Measurements from ENCODE around the gene GRHL1. TPM values are rescaled to one million over a fixed set of nuclear protein-coding genes. Genes with fewer than 3 reads are reported as not detected.

GRHL1 gene
- total and polyA plus RNA-seq, 9 of the 15 experiments (the other 6 are each of a cell fraction or from before 2014, with no cell fraction given): 1.7 to 6.1 (median 4.7) TPM

DNA sequence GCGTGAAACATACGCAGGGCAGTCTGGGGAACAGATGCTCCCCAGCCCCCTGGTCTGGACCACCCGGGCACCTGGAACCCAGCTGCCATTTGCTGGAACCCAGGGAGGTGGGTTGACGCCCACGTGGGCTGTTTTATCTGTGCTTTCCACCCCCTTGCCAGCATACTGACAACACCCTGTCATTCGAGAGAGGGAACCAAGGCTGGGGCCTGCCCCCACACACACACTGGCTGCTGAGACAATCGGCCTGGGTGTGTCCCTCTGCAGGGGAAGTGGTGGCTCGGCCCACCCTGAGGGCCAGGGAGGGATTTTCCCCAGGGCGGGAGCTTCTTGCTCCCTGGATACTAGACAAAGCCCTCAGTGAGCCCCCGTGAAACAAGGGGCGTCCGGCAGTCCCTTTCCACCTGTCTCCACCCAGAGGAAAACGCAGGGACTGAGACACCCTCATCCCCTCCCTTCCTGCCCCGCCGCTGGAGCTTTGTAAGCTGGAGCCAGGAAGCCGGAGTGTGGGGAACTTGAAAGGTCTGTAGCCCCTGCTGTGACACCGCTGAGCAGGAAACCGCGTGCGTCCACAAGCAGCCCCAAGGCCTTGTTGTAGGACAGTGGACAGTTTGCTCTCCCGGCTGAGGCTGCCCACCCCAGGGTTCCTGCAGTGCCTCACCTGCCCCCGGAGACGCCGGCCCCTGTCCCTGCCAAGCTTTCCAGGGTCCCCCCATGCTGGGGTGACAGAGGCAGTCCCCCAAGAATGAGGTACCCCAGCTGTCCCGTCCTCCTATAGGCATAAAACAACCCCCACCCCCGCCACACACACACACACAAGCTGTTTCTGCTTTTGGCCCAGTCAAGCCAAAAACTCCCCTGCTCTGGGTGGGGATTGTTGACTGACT is 77.7 kb downstream of the GRHL1 start (continued):
- TF ChIP-seq ZNF408 (CRISPR knock-in tag; IDR thresholded peaks at IDR 0.05; ENCODE audit: low read depth) (no peak), MCM3 (IDR thresholded peaks at IDR 0.05) (no peak), MYC (IDR thresholded peaks at IDR 0.05; ENCODE audit: low read depth, low read length) (peak; percentile 45; the same call in 1 of the 2 replicates), MYC (CRISPR knock-in tag; IDR thresholded peaks at IDR 0.05; ENCODE audit: borderline replicate concordance, low read depth) (no peak), SREBF2 (CRISPR knock-in tag; IDR thresholded peaks at IDR 0.05) (no peak), DMBX1 (CRISPR knock-in tag; IDR thresholded peaks at IDR 0.05; ENCODE audit: borderline replicate concordance) (no peak; the same call in 1 of the 2 replicates), CHD1 (IDR thresholded peaks at IDR 0.05; ENCODE audit: low read length) (no peak), SMARCB1 (IDR thresholded peaks at IDR 0.05; ENCODE audit: insufficient read length, low read depth) (no peak), ZNF445 (CRISPR knock-in tag; IDR thresholded peaks at IDR 0.05; ENCODE audit: low read depth) (no peak), FOXA3 (CRISPR knock-in tag; conservative IDR thresholded peaks at IDR 0.05 in 1 of 2, IDR thresholded peaks at IDR 0.05 in 1 of 2) (no peak), LEF1 (IDR thresholded peaks at IDR 0.05) (no peak; the same call in 1 of the 2 replicates), MYNN (IDR thresholded peaks at IDR 0.05) (peak; percentile 88), MYNN (CRISPR knock-in tag; IDR thresholded peaks at IDR 0.05) (no peak), HMGN3 (IDR thresholded peaks at IDR 0.05; ENCODE audit: borderline replicate concordance, extremely low read depth, insufficient read length, low read depth, low read length) (no peak), TBP (optimal IDR thresholded peaks at IDR 0.05; ENCODE audit: low read depth, low read length) (peak; percentile 84), POLR2A (conservative IDR thresholded peaks at IDR 0.05) (peak; percentile 86), ZNF143 (CRISPR knock-in tag; IDR thresholded peaks at IDR 0.05) (no peak), BCOR (IDR thresholded peaks at IDR 0.05) (no peak), TBL1XR1 (IDR thresholded peaks at IDR 0.05; ENCODE audit: low read length in 2 of 2) (peak in 1 of 2 experiments; percentile 36; a peak in 1 of 4 replicates)
- TF ChIP-seq, protein P1, sequence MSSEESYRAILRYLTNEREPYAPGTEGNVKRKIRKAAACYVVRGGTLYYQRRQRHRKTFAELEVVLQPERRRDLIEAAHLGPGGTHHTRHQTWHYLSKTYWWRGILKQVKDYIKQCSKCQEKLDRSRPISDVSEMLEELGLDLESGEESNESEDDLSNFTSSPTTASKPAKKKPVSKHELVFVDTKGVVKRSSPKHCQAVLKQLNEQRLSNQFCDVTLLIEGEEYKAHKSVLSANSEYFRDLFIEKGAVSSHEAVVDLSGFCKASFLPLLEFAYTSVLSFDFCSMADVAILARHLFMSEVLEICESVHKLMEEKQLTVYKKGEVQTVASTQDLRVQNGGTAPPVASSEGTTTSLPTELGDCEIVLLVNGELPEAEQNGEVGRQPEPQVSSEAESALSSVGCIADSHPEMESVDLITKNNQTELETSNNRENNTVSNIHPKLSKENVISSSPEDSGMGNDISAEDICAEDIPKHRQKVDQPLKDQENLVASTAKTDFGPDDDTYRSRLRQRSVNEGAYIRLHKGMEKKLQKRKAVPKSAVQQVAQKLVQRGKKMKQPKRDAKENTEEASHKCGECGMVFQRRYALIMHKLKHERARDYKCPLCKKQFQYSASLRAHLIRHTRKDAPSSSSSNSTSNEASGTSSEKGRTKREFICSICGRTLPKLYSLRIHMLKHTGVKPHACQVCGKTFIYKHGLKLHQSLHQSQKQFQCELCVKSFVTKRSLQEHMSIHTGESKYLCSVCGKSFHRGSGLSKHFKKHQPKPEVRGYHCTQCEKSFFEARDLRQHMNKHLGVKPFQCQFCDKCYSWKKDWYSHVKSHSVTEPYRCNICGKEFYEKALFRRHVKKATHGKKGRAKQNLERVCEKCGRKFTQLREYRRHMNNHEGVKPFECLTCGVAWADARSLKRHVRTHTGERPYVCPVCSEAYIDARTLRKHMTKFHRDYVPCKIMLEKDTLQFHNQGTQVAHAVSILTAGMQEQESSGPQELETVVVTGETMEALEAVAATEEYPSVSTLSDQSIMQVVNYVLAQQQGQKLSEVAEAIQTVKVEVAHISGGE (CRISPR knock-in tag; IDR thresholded peaks at IDR 0.05): no peak
- TF ChIP-seq, protein P2, sequence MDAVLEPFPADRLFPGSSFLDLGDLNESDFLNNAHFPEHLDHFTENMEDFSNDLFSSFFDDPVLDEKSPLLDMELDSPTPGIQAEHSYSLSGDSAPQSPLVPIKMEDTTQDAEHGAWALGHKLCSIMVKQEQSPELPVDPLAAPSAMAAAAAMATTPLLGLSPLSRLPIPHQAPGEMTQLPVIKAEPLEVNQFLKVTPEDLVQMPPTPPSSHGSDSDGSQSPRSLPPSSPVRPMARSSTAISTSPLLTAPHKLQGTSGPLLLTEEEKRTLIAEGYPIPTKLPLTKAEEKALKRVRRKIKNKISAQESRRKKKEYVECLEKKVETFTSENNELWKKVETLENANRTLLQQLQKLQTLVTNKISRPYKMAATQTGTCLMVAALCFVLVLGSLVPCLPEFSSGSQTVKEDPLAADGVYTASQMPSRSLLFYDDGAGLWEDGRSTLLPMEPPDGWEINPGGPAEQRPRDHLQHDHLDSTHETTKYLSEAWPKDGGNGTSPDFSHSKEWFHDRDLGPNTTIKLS (IDR thresholded peaks at IDR 0.05; ENCODE audit: borderline replicate concordance, low read depth): 0 out of 2 replicates have a peak, but pooled peaks have one; percentile 42
- TF ChIP-seq, protein P3, sequence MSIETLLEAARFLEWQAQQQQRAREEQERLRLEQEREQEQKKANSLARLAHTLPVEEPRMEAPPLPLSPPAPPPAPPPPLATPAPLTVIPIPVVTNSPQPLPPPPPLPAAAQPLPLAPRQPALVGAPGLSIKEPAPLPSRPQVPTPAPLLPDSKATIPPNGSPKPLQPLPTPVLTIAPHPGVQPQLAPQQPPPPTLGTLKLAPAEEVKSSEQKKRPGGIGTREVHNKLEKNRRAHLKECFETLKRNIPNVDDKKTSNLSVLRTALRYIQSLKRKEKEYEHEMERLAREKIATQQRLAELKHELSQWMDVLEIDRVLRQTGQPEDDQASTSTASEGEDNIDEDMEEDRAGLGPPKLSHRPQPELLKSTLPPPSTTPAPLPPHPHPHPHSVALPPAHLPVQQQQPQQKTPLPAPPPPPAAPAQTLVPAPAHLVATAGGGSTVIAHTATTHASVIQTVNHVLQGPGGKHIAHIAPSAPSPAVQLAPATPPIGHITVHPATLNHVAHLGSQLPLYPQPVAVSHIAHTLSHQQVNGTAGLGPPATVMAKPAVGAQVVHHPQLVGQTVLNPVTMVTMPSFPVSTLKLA (conservative IDR thresholded peaks at IDR 0.05): peak; percentile 85 to 86

All from K562 (cell line).